ENCODE measurements around the gene KDM3B.
"Not testable (repeated sequence)": the region's sequence is repeated elsewhere in the genome, so short reads cannot be mapped to it uniquely, and the experiment has no call there.

Gene KDM3B

DNA sequence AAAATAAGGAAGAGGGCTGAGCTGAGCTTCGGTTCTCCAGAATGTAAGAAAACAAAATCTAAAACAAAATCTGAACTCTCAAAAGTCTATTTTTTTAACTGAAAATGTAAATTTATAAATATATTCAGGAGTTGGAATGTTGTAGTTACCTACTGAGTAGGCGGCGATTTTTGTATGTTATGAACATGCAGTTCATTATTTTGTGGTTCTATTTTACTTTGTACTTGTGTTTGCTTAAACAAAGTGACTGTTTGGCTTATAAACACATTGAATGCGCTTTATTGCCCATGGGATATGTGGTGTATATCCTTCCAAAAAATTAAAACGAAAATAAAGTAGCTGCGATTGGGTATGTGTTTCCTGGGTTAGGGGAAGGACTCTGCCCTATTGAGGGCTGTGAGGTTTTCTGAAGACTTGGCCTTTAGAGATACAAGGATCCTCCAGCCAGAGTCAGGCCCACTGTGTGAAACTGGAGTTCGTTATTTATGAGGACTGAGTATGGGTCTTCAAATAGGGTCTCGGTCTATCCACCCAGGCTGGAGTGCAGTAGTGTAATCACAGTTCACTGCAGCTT lies 116.6 kb downstream of the KDM3B start:
- no peak for DNase-seq

GRCh38 chr5:138469540-138470321 lies 117.2 kb downstream of the KDM3B start:
- no peak for DNase-seq

- DNase-seq = no peak
Observed at GRCh38 chr5:138470322-138471051, 118.0 kb downstream of the KDM3B start.

GRCh38 chr5:138471052-138471361 lies 118.5 kb downstream of the KDM3B start:
- no peak for DNase-seq

DNA sequence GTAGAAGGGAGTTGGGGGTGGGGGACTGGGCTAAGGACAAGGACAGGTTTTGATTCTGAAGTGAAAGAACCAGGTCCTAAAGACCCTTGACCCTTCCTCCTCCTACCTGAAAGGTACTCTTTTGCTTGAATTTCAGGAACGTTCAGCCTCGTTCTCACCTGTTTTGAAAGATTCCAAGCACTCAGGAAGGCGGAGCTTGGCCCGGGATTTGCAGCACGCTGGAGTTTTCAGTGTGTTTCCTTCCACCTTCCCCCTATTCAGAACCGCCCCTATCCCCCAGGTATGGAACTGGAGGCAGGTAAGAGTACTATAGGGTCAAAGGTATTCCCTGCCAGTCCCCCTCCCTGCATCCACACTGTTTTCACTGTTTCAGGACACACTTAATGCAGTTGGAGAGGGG lies 119.9 kb downstream of the KDM3B start:
- no peak for DNase-seq

DNA sequence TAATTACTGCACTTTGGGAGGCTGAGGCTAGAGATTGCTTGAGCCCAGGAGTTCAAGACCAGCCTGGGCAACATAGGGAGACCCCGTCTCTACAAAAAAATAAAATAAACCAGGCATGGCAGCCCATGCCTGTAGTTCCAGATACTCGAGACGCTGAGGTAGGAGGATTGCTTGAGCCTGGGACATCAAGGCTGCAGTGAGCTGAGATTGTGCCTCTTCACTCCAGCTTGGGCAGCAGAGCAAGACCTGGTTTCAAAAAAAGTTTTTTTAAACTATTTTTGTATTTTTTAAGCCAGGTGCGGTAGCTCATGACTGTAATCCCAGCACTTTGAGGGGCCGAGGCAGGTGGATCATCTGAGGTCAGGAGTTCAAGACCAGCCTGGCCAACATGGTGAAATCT lies 120.7 kb downstream of the KDM3B start:
- DNase-seq = not testable (repeated sequence)

- DNase-seq = no peak
Observed at GRCh38 chr5:138476918-138477317, 124.4 kb downstream of the KDM3B start.

DNA sequence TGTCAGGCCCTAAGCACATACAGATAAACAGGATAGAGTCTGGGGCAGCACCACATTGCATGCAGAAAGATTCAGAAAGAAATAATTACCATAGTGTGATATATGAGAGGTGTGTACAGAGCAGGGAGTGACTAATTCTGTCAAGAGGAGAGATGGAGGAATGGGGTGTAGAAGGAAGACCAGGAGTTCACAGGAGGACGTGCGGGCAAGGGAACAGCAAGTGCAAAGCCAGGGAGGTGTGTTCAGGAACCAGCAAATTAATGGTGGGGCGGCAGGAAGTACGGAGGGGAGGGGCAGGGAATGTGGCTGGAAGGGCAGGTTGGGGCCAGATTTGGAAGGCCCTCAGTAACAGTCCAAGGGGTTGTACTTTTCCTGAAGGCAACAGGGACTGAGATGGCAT lies 130.2 kb downstream of the KDM3B start:
- no peak for DNase-seq
